ENCODE results near the gene SEL1L2. TPM values are rescaled to one million over a fixed set of nuclear protein-coding genes. Genes with fewer than 3 reads are reported as not detected.
A peak's percentile ranks its signal among the peaks of the same experiment; 100 is the strongest.

SEL1L2 gene
- total and polyA plus RNA-seq, 7 donors: 0.36 to 1.5 (median 0.80) TPM

DNA sequence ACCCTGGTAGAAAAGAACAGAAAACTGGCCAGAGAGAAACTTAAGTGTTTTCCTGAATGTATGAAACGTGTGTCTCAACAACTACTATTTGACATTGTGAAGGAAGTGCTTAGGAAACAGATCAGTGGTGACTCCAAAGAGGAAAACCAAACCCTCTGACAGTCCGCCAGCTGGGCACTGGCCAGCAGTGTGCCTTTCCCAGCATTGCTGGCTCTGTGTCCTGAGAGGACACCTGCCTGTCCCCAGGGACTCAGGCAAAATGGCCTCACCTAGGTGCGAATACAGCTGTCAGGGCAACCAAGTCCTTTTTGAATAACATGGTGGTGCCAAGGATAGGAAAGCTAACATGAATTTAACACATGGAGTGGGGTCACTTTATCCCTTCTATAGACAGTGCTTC is 133.1 kb downstream of the SEL1L2 start:
- ATAC-seq (peak; percentile 95 to 98 (median 96)), DNase-seq (peak; percentile 79 to 90)
- Histone ChIP-seq H3K4me1 (peaks cover 17% of the 10 kb centered on the region), H3K36me3 (ENCODE audit: insufficient read depth in 1 of 2, low read depth in 1 of 2) (no peaks in the 10 kb centered on the region), H3K9me3 (no peaks in the 10 kb centered on the region), H3K27me3 (ENCODE audit: insufficient read depth in 3 of 3, low read length in 2 of 3) (no peaks in the 10 kb centered on the region), H3K27ac (peak overlapping the region; percentile 46), H3K4me3 (no peak overlapping the region)
- TF ChIP-seq, protein P1, sequence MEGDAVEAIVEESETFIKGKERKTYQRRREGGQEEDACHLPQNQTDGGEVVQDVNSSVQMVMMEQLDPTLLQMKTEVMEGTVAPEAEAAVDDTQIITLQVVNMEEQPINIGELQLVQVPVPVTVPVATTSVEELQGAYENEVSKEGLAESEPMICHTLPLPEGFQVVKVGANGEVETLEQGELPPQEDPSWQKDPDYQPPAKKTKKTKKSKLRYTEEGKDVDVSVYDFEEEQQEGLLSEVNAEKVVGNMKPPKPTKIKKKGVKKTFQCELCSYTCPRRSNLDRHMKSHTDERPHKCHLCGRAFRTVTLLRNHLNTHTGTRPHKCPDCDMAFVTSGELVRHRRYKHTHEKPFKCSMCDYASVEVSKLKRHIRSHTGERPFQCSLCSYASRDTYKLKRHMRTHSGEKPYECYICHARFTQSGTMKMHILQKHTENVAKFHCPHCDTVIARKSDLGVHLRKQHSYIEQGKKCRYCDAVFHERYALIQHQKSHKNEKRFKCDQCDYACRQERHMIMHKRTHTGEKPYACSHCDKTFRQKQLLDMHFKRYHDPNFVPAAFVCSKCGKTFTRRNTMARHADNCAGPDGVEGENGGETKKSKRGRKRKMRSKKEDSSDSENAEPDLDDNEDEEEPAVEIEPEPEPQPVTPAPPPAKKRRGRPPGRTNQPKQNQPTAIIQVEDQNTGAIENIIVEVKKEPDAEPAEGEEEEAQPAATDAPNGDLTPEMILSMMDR (IDR thresholded peaks at IDR 0.05): no peak
- WGBS, 3 donors: 18 to 28% (median 27%) methylated on average over 3 of the region's 3 CpGs
- intact Hi-C loops (cut with DNase I): loop anchor here in 1 of 2 donors (5.0 kb wide), 1 partner anchor 35 kb away; no protein-coding TSS in a partner anchor

DNA sequence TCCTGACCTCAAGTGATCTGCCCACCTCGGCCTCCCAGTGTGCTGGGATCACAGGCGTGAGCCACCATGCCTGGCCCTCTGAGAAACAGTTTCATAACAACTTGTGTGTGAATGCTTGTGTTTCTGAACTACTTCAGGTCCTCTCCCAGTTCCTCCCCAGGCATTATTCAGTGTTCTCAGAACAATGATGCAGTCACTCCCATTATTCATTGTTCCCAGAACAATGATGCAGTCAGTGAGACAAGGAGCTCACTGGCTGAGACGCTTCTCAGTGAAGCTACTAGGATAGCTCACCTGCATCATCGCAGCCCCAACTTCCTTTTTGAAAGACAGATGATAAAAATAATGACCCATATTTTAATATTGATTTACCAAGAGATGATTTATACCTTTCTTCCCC is 134.1 kb downstream of the SEL1L2 start:
- peak in 1 of 4 donors; percentile 36 for ATAC-seq
- no peak overlapping the region for H3K27ac ChIP-seq
- intact Hi-C loops (cut with DNase I): loop anchor here in 1 of 2 donors (5.0 kb wide), 1 partner anchor 34 kb away; no protein-coding TSS in a partner anchor

DNA sequence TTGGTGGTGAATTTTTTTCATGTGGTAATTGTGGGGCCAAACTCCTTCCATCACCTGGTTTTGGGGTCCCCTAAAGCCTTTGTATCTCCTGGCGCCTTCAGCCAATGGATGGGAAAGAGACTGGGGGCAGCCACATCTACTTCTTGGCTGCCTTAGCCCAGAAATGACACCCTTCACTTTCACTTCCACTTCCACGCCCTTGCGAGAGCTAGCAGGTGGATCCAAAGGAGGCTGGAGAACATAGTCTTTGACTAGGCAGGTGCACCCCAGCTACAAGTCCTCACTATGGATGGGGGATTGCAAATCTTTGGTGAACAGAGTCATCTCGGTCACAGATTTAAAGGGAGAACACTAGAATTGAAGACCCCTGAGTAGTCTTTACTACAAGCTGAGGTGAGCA is 134.8 kb downstream of the SEL1L2 start:
- Histone ChIP-seq H3K36me3 (ENCODE audit: insufficient read depth in 1 of 2, low read depth in 1 of 2) (no peaks in the 10 kb centered on the region), H3K9me3 (no peaks in the 10 kb centered on the region)
- 92 to 94% (median 94%) methylated on average over 4 of the region's 4 CpGs for WGBS, 3 donors

More for the DNA sequence above, 134.1 kb downstream of the SEL1L2 start:
- DNase-seq: no peak
- TF ChIP-seq, protein P1 (IDR thresholded peaks at IDR 0.05): no peak
- no peak overlapping the region for H3K4me3 ChIP-seq
- H3K27me3 ChIP-seq (ENCODE audit: insufficient read depth in 3 of 3, low read length in 2 of 3): no peaks in the 10 kb centered on the region
- peaks cover 24% of the 10 kb centered on the region for H3K4me1 ChIP-seq
- 77 to 87% (median 84%) methylated on average over 4 of the region's 4 CpGs for WGBS, 3 donors
- H3K9me3 ChIP-seq: no peaks in the 10 kb centered on the region
- H3K36me3 ChIP-seq (ENCODE audit: insufficient read depth in 1 of 2, low read depth in 1 of 2): no peaks in the 10 kb centered on the region

DNA sequence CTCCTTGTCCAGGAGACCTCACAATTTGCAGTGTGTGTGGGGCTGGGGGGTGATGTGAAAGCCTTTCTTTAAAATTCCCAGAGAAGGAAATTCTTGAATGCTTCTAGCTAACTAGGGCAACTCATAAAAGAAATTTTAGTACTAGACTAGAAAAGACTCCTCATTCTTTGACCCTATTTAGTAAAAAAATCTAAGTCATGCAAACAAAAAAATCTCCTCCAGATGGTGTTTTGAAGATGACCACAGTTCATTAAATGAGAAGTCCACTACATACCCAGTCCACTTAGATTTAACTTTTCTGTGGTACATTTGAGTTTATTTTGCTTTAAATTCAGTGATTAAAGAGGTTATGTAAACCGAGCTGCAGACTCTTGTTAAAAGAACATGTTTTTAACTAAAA is 138.1 kb downstream of the SEL1L2 start:
- TF ChIP-seq, protein P1 (IDR thresholded peaks at IDR 0.05): no peak
- DNase-seq (no peak), ATAC-seq (no peak)
- intact Hi-C loops (cut with DNase I): no loop called here
- Histone ChIP-seq H3K36me3 (ENCODE audit: insufficient read depth in 1 of 2, low read depth in 1 of 2) (no peaks in the 10 kb centered on the region), H3K9me3 (no peaks in the 10 kb centered on the region), H3K4me1 (peaks cover 10% of the 10 kb centered on the region), H3K4me3 (no peak overlapping the region), H3K27me3 (ENCODE audit: insufficient read depth in 3 of 3, low read length in 2 of 3) (no peaks in the 10 kb centered on the region), H3K27ac (no peak overlapping the region)
- 54 to 73% (median 63%) methylated on average over 1 of the region's 1 CpG for WGBS, 3 donors

More for the DNA sequence above, 134.8 kb downstream of the SEL1L2 start:
- H3K27ac ChIP-seq: no peak overlapping the region
- TF ChIP-seq, protein P1 (IDR thresholded peaks at IDR 0.05): no peak
- intact Hi-C loops (cut with DNase I): loop anchor here in 1 of 2 donors (5.0 kb wide), 1 partner anchor 33 kb away; no protein-coding TSS in a partner anchor
- DNase-seq: no peak
- peaks cover 27% of the 10 kb centered on the region for H3K4me1 ChIP-seq
- no peak for ATAC-seq
- no peak overlapping the region for H3K4me3 ChIP-seq
- H3K27me3 ChIP-seq (ENCODE audit: insufficient read depth in 3 of 3, low read length in 2 of 3): no peaks in the 10 kb centered on the region

DNA sequence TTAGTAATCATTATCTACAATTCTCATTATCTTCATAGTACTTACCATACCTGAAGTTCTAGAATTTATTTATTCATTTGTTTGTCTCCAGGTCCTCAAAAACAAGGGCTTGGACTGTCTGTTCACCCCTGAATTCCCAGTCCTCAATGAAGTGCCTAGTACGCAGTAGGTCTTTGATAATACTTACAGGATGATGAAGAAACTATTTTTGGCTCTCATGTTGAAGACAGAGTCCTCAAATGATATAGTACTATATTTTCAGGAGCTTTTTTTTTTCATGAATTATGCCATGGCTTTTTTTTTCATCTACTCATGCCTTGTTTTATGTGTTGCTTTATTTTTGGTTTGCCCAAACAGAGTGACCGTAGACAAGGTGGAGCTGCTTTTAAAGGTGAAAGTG is 139.1 kb downstream of the SEL1L2 start:
- intact Hi-C loops (cut with DNase I): no loop called here
- Histone ChIP-seq H3K27ac (peak overlapping the region; percentile 27), H3K36me3 (ENCODE audit: insufficient read depth in 1 of 2, low read depth in 1 of 2) (no peaks in the 10 kb centered on the region), H3K4me1 (peaks cover 10% of the 10 kb centered on the region), H3K9me3 (no peaks in the 10 kb centered on the region), H3K27me3 (ENCODE audit: insufficient read depth in 3 of 3, low read length in 2 of 3) (no peaks in the 10 kb centered on the region), H3K4me3 (no peak overlapping the region)
- TF ChIP-seq, protein P1 (IDR thresholded peaks at IDR 0.05): no peak
- DNase-seq (no peak), ATAC-seq (peak; percentile 87 to 94 (median 90))
- WGBS, 3 donors: 19 to 60% (median 33%) methylated on average over 2 of the region's 2 CpGs

Measured in psoas muscle (tissue), 8 donors.